HepG2 (cell line): ENCODE measurements around the gene KRT13. TPM values are rescaled to one million over a fixed set of nuclear protein-coding genes. Genes with fewer than 3 reads are reported as not detected.

Experiments
- CENPBD1 ChIP-seq: sonication (generic); formaldehyde crosslinking; IDR thresholded peaks from 2 replicates; pipeline ENCODE4 v1.8.0; 2022; ENCODE audit warnings: missing genetic modification reagents, low read depth, mild to moderate bottlenecking, borderline replicate concordance
- HOXA5 ChIP-seq: sonication (generic); formaldehyde crosslinking; IDR thresholded peaks from 2 replicates; pipeline ENCODE4 v1.4.0; 2020; ENCODE audit warnings: missing genetic modification reagents
- MED8 ChIP-seq: sonication (generic); formaldehyde crosslinking; IDR thresholded peaks from 2 replicates; pipeline ENCODE4 v1.8.1; 2023; ENCODE audit warnings: mild to moderate bottlenecking, missing genetic modification reagents; ENCODE audit not compliant: insufficient replicate concordance
- POLR2AphosphoS5 ChIP-seq: IDR thresholded peaks from 2 replicates; pipeline ENCODE4 v1.6.1; 2012; ENCODE audit warnings: low read depth, low read length
- PPARG ChIP-seq: conservative IDR thresholded peaks from 2 replicates; pipeline ENCODE4 v1.6.1; 2016; ENCODE audit warnings: missing biosample characterization, missing genetic modification reagents
- RBAK ChIP-seq: sonication (generic); formaldehyde crosslinking; IDR thresholded peaks from 2 replicates; pipeline ENCODE4 v1.5.1; 2020; ENCODE audit warnings: mild to moderate bottlenecking, missing genetic modification reagents
- U2AF2 ChIP-seq: fragments of 200-400 bp; formaldehyde crosslinking; IDR thresholded peaks from 2 replicates; pipeline ENCODE4 v1.6.1; 2017; ENCODE audit warnings: low read depth, mild to moderate bottlenecking, low read length
- ZNF101 ChIP-seq: sonication (generic); formaldehyde crosslinking; IDR thresholded peaks from 2 replicates; pipeline ENCODE4 v1.4.0; 2020; ENCODE audit warnings: mild to moderate bottlenecking, low read depth, missing genetic modification reagents, borderline replicate concordance
- ZNF143 ChIP-seq: sonication (generic); formaldehyde crosslinking; IDR thresholded peaks from 2 replicates; pipeline ENCODE4 v1.4.0; 2020; ENCODE audit warnings: missing genetic modification reagents
- ZNF276 ChIP-seq: sonication (generic); formaldehyde crosslinking; IDR thresholded peaks from 2 replicates; pipeline ENCODE4 v1.4.0; 2020; ENCODE audit warnings: mild to moderate bottlenecking, low read depth, missing genetic modification reagents
- ZNF407 ChIP-seq: sonication (generic); formaldehyde crosslinking; IDR thresholded peaks from one replicate; pipeline ENCODE4 v1.5.1; 2020; ENCODE audit warnings: mild to moderate bottlenecking, missing genetic modification reagents; ENCODE audit errors: not compliant biosample characterization
- ZNF772 ChIP-seq: sonication (generic); formaldehyde crosslinking; IDR thresholded peaks from 2 replicates; pipeline ENCODE4 v1.5.0; 2020; ENCODE audit warnings: mild to moderate bottlenecking, missing genetic modification reagents
- ZSCAN12 ChIP-seq: sonication (generic); formaldehyde crosslinking; IDR thresholded peaks from 2 replicates; pipeline ENCODE4 v1.9.0; 2021; ENCODE audit warnings: mild to moderate bottlenecking, missing genetic modification reagents
- polyA plus RNA-seq, 8 experiments: library from polyadenylated mRNA; depleted of rRNA in 3 of 8; stranded (reverse) in 7 of 8; unstranded in 1 of 8; fragments of >200 nt; fragmentation: Illumina TruSeq in 4 of 8; extraction: Trizol in 4 of 8; gene quantifications; 2 replicates each; pipeline versions ENCODE4 v1.2.1 to v1.2.3, GENCODE V29; 2011 to 2016; ENCODE audit warnings: low read depth in 4 of 8, missing spikeins in 1 of 8, mixed read lengths in 1 of 8; ENCODE audit not compliant: insufficient read depth in 1 of 8
- total RNA-seq, 5 experiments: library from RNA; depleted of rRNA; stranded (reverse); fragments of >200 nt; fragmentation: Illumina TruSeq; extraction: Trizol; gene quantifications; 2 replicates each; pipeline ENCODE4 v1.2.3, GENCODE V29; 2016; ENCODE audit warnings: low read depth in 1 of 5
- TF ChIP-seq, protein P1 (sequence below): sonication (generic); formaldehyde crosslinking; IDR thresholded peaks from 2 replicates; pipeline ENCODE4 v1.5.0; 2020; ENCODE audit warnings: missing genetic modification reagents
- TF ChIP-seq, protein P2 (sequence below): sonication (generic); formaldehyde crosslinking; IDR thresholded peaks from 2 replicates; pipeline ENCODE4 v1.4.0; 2020; ENCODE audit warnings: missing genetic modification reagents

Gene KRT13
- total and polyA plus RNA-seq, 2 of the 13 experiments (the other 11 are each of a cell fraction or from before 2014, with no cell fraction given), result not detected

DNA sequence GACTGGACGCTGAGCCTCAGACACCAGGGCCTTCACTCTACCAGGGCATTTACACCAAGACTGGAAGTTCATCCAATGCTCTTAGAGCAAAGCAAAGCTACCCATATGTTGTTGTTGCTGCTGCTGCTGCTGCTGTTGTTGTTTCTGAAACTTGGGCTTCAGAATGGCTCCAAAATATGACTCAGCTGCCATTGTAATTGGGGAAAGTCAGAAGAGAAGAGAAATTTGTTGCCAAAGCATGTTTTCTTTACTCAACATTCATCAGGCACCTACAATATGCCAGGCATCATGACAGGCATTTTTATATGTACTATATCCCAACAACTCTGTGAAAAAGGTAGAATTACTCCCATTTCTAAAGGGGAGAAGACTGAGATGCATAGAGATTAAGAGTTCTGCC, 50.2 kb downstream of the KRT13 start (continued):
- TF ChIP-seq POLR2AphosphoS5 (no peak), PPARG (CRISPR knock-in tag) (no peak), HOXA5 (CRISPR knock-in tag) (no peak), ZNF101 (no peak), MED8 (no peak), RBAK (CRISPR knock-in tag) (no peak), ZNF276 (no peak), U2AF2 (no peak), ZNF143 (no peak), CENPBD1 (no peak), ZNF407 (CRISPR knock-in tag) (no peak), ZSCAN12 (CRISPR knock-in tag) (no peak), ZNF772 (CRISPR knock-in tag) (no peak)
- TF ChIP-seq, protein P1, sequence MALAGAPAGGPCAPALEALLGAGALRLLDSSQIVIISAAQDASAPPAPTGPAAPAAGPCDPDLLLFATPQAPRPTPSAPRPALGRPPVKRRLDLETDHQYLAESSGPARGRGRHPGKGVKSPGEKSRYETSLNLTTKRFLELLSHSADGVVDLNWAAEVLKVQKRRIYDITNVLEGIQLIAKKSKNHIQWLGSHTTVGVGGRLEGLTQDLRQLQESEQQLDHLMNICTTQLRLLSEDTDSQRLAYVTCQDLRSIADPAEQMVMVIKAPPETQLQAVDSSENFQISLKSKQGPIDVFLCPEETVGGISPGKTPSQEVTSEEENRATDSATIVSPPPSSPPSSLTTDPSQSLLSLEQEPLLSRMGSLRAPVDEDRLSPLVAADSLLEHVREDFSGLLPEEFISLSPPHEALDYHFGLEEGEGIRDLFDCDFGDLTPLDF (CRISPR knock-in tag), result no peak
- TF ChIP-seq, protein P2, sequence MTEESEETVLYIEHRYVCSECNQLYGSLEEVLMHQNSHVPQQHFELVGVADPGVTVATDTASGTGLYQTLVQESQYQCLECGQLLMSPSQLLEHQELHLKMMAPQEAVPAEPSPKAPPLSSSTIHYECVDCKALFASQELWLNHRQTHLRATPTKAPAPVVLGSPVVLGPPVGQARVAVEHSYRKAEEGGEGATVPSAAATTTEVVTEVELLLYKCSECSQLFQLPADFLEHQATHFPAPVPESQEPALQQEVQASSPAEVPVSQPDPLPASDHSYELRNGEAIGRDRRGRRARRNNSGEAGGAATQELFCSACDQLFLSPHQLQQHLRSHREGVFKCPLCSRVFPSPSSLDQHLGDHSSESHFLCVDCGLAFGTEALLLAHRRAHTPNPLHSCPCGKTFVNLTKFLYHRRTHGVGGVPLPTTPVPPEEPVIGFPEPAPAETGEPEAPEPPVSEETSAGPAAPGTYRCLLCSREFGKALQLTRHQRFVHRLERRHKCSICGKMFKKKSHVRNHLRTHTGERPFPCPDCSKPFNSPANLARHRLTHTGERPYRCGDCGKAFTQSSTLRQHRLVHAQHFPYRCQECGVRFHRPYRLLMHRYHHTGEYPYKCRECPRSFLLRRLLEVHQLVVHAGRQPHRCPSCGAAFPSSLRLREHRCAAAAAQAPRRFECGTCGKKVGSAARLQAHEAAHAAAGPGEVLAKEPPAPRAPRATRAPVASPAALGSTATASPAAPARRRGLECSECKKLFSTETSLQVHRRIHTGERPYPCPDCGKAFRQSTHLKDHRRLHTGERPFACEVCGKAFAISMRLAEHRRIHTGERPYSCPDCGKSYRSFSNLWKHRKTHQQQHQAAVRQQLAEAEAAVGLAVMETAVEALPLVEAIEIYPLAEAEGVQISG (CRISPR knock-in tag), result no peak
- TF ChIP-seq, all 625 proteins: peak for 0
